AG04450 (cell line): ENCODE data around the gene VPS37C. TPM values are rescaled to one million over a fixed set of nuclear protein-coding genes. Genes with fewer than 3 reads are reported as not detected.

Source experiments
- CTCF ChIA-PET: fragments of 300-600, 350-600 bp; formaldehyde crosslinking; extraction: SDS; loops from one replicate; lab custom pipeline; 2022; ENCODE audit warnings: antibody characterized with exemption, inconsistent platforms; lab: Charles Lee
- POLR2A ChIA-PET: fragments of 350-600 bp; formaldehyde crosslinking; extraction: SDS; loops from one replicate; lab custom pipeline; 2021; ENCODE audit warnings: antibody characterized with exemption, inconsistent platforms; lab: Yijun Ruan, JAX
- DNase-seq: peaks from one replicate; pipeline ENCODE4 v3.0.0-alpha.2; 2011; ENCODE audit warnings: low read depth, low spot score
- H3K27ac ChIP-seq: one replicate; pipeline ENCODE4 v1.5.1; 2012; ENCODE audit warnings: low read depth, low read length, control low read depth
- H3K27me3 ChIP-seq: one replicate; pipeline ENCODE4 v1.6.0; 2012; ENCODE audit warnings: low read length; ENCODE audit not compliant: control insufficient read depth, insufficient read depth
- H3K4me3 ChIP-seq: 2 replicates; pipeline ENCODE4 v1.5.1; 2011; ENCODE audit warnings: mild to moderate bottlenecking, low read depth, low read length, control low read depth
- H3K9me3 ChIP-seq: 2 replicates; pipeline ENCODE4 v1.5.1; 2012; ENCODE audit warnings: low read length; ENCODE audit not compliant: control insufficient read depth, insufficient read depth
- polyA plus RNA-seq: library from polyadenylated mRNA; depleted of rRNA; stranded (reverse); fragments of >200 nt; gene quantifications from 2 replicates; pipeline ENCODE4 v1.2.3, GENCODE V29; 2011
- TF ChIP-seq, protein P1 (sequence below): IDR thresholded peaks from 2 replicates; pipeline ENCODE4 v1.5.1; 2011; ENCODE audit warnings: low read depth, low read length, control low read depth, inconsistent platforms

The VPS37C gene
- polyA plus RNA-seq, 1 experiment, result 10.9 TPM

DNA sequence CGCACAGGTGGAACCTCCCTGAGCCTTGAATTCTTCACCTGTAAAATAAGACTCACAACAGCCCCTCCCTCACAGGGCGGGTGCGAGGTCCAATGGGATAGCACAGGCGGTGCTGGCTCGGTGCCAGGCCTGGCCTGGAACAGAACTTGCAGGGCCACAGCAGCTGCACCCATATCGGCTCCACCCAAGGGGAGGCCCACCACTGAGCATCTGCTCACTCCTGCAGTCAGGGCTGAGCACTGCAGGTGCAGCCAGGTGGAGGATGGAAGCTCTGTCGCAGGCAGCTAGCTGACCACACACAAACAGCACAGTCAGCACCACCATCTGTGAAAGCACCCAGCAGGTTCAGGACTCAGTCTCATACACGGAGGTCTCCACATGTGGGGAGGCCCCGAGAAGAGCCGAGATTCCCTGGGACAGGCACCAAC lies 19.6 kb downstream of the VPS37C start:
- no peak for DNase-seq
- no peak overlapping the region for H3K27ac ChIP-seq
- no peaks in the 10 kb centered on the region for H3K27me3 ChIP-seq
- ChIA-PET CTCF (interaction anchor here (1.0 to 5.2 kb wide), 2 partner anchors 12 to 42 kb away, joined by 3 to 37 read pairs; no protein-coding TSS in a partner anchor), POLR2A (interaction anchor here (1.0 kb wide), 1 partner anchor 20 kb away, joined by 4 read pairs; the partner anchor contains the start of gene VPS37C)
- TF ChIP-seq, protein P1, sequence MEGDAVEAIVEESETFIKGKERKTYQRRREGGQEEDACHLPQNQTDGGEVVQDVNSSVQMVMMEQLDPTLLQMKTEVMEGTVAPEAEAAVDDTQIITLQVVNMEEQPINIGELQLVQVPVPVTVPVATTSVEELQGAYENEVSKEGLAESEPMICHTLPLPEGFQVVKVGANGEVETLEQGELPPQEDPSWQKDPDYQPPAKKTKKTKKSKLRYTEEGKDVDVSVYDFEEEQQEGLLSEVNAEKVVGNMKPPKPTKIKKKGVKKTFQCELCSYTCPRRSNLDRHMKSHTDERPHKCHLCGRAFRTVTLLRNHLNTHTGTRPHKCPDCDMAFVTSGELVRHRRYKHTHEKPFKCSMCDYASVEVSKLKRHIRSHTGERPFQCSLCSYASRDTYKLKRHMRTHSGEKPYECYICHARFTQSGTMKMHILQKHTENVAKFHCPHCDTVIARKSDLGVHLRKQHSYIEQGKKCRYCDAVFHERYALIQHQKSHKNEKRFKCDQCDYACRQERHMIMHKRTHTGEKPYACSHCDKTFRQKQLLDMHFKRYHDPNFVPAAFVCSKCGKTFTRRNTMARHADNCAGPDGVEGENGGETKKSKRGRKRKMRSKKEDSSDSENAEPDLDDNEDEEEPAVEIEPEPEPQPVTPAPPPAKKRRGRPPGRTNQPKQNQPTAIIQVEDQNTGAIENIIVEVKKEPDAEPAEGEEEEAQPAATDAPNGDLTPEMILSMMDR, result no peak
- no peak overlapping the region for H3K4me3 ChIP-seq
- H3K9me3 ChIP-seq, result no peaks in the 10 kb centered on the region

DNA sequence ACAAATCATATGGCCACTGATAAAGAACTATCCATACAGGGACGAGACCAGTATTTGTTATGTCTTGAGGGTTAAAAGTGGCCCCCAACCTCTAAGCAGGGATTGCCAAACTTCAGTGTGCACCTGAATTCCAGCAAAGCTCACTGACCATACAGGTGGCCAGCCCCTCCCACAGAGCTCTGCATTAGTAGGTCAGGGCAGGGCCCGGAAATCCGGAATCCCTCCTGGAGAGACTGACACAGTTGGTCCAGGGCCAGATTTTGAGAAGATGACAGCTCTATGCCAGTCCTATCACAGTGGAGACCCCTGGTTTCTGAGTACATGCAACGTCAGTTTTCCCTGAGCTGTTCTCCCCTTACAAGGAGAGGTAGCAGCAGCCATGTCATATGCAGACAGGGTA lies 20.8 kb downstream of the VPS37C start:
- Histone ChIP-seq H3K27ac (no peak overlapping the region), H3K4me3 (no peak overlapping the region), H3K9me3 (no peaks in the 10 kb centered on the region), H3K27me3 (no peaks in the 10 kb centered on the region)
- CTCF ChIA-PET, result interaction anchor here (5.2 kb wide), 1 partner anchor 10 kb away, joined by 37 read pairs; no protein-coding TSS in a partner anchor
- no peak for DNase-seq
- TF ChIP-seq, protein P1, result no peak
- POLR2A ChIA-PET, result no interaction called here

DNA sequence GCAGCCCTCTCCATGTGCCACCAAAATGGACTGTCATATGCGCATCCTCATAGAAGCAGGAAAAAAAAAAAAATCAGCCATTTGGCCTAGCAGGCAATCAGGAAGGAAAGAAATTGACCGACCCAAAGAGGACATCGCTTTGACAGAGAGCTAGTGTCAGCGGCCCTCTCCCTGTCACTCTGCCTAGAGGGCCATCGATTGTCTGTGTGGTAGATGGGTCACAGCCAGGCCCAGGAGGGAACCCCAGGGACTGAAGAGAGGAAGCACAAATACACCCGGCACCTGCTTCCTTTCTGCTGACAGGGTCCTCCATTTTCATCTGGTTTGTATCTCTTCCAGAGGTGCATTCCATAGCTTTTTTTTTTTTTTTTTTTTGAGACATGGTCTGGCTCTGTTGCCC lies 21.8 kb downstream of the VPS37C start:
- H3K27me3 ChIP-seq, result no peaks in the 10 kb centered on the region
- TF ChIP-seq, protein P1, result no peak
- H3K27ac ChIP-seq, result no peak overlapping the region
- CTCF ChIA-PET, result interaction anchor here (0.9 to 5.2 kb wide), 2 partner anchors 9 to 15 kb away, joined by 4 to 37 read pairs; no protein-coding TSS in a partner anchor
- no peaks in the 10 kb centered on the region for H3K9me3 ChIP-seq
- POLR2A ChIA-PET, result interaction anchor here (0.6 kb wide), 1 partner anchor 22 kb away, joined by 5 read pairs; no protein-coding TSS in a partner anchor
- H3K4me3 ChIP-seq, result no peak overlapping the region
- no peak for DNase-seq

DNA sequence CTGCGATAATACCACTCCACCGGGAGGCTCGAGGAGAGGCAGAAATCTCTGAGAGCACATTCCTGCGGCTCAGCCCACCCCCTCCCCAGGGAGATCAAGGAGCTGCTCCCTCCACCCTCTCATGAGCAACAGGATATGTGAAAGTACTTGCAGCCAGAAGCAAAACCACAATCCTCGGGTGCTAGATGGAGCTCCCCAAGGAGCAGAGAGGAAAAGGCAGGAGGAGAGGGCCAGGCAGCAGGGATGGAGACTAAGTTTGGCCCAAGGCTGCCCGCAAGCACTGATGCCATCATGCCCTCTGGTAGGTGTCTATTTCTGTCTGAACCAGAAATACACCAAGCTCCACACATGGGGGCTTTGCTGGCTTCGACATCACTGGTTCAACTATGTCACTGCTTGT lies 22.3 kb downstream of the VPS37C start:
- H3K27ac ChIP-seq, result peak overlapping the region; percentile 21
- POLR2A ChIA-PET, result interaction anchor here (0.6 kb wide), 1 partner anchor 23 kb away, joined by 5 read pairs; no protein-coding TSS in a partner anchor
- TF ChIP-seq, protein P1, result no peak
- CTCF ChIA-PET, result interaction anchor here (0.9 to 5.2 kb wide), 2 partner anchors 9 to 15 kb away, joined by 4 to 37 read pairs; no protein-coding TSS in a partner anchor
- H3K9me3 ChIP-seq, result no peaks in the 10 kb centered on the region
- H3K4me3 ChIP-seq, result no peak overlapping the region
- no peak for DNase-seq
- no peaks in the 10 kb centered on the region for H3K27me3 ChIP-seq

DNA sequence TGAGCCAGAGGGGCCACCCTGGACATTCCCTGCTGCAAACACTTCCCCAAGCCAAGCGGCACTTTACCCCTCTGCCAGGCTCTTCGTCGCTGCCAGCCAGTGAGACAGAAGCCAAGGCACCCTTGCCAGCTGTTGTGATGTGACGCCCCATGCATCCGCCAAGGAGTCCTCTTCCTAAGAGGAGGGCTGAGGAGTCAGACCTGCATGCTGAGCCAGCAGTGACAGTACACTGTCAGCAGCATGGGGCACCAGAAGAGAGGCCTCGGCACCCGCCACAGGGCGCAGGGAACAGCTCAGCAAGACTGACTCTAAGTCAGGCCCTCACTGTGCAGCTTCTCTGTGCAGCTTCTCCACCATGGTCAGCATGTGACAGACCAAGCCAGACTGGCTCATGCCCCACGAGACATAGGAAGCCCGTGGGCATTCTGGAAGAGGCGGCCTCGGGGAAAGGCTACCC lies 26.4 kb downstream of the VPS37C start:
- CTCF ChIA-PET, result no interaction called here
- Histone ChIP-seq H3K9me3 (no peaks in the 10 kb centered on the region), H3K4me3 (no peak overlapping the region), H3K27ac (no peak overlapping the region), H3K27me3 (no peaks in the 10 kb centered on the region)
- DNase-seq, result no peak
- POLR2A ChIA-PET, result no interaction called here
- TF ChIP-seq, protein P1, result no peak
